Measurements from ENCODE around the gene TLX1.
"Not testable (repeated sequence)": the region's sequence is repeated elsewhere in the genome, so short reads cannot be mapped to it uniquely, and the experiment has no call there.

The TLX1 gene

DNA sequence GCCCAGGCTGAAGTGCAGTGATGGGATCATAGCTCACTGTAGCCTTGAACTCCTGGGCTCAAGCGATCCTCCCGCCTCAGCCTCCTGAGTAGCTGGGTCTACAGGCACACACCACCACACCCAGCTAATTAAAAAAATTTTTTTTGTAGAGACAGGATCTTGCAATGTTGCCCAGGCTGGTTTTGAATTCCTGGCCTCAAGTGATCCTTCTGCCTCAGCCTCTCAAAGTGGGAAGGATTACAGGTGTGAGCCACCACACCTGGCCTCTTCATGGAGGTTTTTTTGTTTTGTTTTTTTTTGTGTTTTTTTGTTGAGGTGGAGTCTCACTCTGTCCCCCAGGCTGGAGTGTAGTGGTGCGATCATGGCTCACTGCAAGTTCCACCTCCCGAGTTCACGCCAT, 23.4 kb downstream of the TLX1 start:
- DNase-seq = not testable (repeated sequence)

DNA sequence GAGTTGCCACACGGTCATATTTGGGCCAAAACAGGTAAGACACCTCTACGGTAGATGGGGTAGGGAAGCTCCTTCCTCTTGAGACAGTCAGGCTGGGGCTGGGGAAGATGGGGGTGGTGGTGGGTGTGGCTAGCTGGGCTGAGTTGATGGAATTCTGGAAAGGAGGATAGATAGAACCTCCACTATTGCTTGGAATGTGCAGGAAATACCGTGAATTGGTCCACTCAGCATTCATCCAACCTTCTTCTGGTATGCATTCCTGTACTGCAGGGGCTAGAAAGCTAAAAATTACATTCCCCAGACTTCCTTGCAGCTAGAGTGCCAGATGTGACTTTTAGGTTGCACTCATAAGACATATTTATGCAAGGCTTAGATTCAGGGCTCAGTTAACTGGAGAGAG, 24.8 kb downstream of the TLX1 start:
- DNase-seq = no peak

DNA sequence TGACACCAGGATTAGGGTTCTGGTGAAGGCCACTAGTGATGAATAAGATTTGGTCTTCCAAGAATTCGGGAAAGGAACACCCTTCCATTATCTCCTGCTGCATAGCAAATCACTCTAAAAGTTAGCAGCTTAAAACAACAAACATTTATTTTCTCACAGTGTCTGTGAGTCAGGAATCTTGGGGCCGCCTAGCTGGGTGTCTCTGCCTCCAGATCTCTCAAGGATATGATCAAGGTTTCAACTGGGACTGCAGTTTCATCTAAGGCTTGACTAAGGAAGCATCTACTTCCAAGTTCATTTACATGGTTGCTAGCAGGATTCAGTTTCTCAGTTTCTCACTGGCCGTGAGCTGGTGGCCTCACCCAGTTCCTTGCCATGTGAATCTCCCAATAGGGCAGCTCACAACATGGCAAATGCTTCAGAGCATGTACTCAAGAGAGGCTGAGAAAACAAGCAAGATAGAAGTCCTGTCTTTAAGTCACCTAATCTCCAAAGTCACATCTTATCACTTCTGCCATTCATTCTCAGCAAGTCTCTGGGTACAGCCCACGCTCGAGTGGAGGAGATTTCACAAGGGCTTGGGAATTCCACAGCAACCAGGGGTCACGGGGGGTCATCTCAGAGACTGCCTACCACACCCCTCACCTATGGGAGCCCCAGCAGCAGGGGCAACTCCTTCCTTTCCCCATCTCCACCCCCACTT, 26.8 kb downstream of the TLX1 start:
- no peak for DNase-seq

DNA sequence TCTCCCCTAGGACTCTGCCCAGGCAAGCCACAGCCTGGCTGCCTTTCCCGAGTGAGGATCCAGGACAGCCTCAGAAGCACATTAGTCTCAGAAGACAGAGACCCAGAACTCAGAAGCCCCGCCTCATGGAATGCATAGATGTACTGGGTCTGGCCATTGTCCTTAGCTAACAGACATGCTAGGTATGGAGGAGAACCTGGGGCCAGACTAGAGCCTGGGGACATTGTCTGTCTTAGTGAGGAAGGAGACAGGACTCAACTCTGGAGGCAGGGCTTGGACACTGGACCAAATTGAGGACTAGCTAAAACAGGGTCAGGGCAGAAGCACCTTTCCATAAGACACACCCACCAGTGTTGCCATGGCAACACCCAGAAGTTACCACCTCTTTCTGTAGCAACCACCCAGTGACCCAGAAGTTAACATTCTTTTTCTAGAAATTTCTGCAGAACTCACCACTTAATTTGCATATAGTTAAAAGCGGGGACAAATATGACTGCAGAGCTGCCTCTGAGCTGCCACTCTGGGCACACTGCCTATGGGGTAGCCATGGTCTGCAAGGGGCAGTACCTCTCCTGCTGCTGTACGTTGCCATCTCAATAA, 27.5 kb downstream of the TLX1 start:
- DNase-seq = no peak

DNA sequence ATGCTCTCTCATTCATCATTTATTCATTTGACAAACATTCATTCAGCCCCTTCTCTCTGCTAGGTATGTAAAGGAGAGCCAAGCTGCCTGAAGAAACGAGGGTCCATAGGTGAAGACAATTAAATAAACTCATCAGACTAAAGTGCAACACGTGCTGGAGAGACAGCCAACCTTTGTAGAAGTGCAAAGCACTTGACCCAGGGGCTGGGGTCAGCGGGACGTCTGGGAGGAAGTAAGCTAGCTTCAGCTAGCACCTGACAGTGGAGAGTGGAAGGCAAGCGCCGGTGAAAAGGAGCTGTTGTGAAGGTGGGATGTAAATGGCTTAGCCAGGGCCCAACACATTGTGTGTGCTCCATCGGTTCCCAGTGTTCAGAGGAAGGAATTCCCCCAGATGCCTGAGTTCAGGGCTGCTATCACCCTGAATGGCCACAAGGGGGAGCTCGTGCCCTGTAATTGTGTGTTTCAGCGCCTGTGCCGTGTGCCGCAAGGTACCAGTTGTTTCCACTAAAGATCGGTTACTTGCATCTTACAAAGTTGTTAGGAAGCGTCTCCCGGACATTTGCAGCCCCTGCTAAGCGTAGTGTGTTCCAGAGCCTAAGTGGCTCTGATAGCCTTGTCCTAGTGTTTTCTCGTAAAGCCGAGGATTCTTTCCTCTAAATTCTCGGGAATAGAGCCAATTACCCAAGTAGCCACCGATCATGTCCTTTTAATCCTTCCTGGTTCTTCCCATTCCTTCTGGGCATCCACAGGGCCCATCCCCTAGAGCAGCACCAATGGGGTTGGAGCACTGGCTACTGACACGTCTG, 30.6 kb downstream of the TLX1 start:
- peak; percentile 79 for DNase-seq

DNA sequence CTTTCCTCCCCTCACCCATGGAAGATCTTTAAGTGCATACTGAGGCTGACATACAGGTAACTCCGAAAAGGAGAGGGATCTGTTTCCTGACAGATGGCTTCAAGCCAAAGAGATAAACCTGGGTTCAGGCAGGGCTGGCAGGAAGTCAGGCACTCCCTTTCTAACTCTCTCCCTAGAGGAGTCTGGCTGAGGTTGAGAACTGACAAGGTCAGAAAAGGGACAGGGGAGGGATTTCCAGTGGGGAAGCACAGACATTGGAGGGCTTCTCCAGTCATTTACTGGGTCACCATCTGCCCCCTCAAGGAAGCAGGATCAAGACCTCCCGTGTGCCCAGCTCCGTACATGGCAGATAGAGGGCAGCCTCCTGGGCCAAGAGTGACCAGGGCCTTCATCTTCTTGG, 31.6 kb downstream of the TLX1 start:
- no peak for DNase-seq

DNA sequence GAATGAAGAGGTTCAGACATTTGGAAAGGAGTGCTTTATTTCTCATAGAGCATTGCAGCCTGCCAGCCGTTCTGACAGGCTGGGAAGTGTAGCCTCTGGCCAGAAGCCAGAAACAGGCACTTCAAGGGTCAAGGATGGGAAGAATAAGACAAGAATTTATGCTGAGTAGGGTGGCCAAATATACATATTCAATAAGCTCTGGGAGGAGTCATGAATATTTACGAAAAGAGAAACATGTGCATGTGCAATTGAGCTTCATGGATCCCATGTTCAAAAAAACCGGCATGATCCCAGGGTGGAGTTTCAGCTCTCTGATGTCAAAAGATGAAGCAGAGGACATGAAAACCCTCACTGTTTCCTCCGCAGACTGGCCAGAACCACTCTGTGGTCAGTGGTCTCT, 32.9 kb downstream of the TLX1 start:
- DNase-seq = no peak

DNA sequence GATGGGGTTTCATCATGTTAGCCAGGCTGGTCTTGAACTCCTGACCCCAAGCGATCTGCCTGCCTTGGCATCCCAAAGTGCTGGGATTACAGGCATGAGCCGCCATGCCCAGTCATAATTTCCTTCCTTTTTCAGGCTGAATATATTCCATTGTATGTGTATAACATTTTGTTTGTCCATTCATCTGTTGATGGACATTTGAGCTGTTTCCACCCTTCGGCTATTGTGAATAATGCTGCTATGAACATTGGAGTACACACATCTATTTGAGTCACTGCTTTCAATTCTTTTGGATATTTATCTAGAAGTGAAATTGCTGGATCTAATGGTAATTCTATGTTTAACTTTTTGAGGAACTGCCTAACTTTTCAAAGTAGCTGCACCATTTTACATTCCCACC, 34.6 kb downstream of the TLX1 start:
- no peak for DNase-seq

DNA sequence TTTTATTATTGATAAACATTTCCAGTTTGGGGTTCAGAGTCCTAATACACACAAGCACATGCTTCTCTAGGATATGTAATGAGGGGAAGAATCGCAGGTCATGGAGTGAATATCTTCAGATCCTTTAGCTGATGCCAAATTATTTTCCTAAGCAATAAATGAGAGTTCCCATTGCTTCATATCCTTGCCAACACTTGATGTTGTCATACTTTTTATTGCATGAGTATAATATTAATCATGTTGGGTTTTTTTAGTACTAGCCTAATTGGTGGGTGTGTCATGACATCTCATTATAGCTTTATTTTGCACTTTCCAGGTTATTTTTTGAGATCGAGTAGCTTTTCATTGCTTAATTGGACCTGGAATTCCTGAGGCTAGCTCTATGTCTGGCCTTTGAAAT, 35.3 kb downstream of the TLX1 start:
- DNase-seq = no peak

DNA sequence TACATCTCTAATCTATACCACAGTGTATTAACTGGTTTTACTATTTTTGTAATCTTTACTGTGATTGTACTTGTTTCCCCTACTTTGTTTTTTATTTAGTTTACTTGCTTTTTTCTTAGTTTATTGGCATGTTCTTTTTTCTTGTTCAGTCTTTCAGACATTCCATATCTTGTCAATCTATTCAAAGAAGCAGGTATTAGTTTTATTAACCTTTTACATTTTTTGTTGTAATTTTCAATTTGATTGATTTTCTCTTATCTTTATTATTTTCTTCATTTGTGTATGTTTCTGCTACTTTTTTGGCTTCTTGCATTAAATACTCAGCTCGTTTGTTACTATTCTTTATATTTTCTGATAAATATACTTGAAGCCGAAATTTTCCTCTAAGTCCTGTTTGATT, 41.6 kb downstream of the TLX1 start:
- DNase-seq = no peak

DNA sequence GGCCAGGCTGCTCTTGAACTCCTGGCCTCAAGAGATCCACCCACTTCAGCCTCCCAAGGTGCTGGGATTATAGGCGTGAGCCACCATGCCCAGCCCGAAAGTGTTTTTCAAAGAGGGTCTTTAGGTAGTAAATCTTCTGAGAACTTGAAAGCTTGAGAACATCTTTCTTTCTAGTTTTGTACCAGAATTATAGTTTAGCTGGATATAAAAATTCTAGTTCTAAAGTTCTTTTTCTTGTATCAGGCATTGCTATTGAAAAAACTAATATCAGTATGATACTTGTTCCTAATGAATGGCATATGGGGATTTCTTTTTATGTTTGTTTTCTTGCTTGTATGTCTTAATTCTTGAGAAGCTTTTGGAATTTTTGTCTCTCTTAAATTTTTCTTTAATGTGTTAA, 43.2 kb downstream of the TLX1 start:
- DNase-seq = no peak

DNA sequence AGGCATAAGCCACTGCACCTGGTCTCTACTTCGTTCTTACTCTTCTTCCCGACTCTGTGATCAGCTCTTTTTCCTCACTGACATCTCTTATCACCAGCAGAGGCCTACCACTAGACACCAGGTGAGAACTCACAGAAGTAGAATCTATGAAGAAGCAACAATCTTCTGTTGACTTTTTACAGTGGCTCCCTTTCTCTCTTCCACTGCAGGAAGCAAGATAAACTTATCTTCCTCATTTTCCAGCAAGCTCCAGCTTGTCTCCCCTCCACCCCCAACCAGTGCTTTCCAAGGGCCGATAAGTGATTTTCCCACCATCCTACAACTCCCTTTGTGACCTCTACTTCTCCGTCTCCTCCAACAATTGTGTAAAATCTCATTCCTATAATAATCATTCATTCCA, 45.5 kb downstream of the TLX1 start:
- no peak for DNase-seq

DNA sequence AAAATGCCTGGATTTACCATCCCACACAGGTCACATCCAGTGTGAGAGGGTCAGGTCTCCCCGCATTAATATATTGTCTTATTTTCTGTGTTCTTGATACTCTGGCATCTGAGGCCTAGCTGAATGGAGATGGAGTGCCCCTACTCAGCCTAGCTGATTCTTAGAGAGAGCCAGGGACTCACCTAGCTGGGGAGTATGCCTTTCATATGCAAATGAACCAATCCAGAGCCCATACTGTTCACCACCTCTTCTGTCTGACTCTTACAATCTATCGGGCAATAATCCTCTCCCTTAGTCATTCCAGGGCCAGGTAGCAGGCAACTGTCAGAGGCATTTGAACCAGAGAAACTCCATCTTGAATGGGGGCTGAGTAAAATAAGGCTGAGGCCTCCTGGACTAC, 51.8 kb downstream of the TLX1 start:
- DNase-seq = no peak

DNA sequence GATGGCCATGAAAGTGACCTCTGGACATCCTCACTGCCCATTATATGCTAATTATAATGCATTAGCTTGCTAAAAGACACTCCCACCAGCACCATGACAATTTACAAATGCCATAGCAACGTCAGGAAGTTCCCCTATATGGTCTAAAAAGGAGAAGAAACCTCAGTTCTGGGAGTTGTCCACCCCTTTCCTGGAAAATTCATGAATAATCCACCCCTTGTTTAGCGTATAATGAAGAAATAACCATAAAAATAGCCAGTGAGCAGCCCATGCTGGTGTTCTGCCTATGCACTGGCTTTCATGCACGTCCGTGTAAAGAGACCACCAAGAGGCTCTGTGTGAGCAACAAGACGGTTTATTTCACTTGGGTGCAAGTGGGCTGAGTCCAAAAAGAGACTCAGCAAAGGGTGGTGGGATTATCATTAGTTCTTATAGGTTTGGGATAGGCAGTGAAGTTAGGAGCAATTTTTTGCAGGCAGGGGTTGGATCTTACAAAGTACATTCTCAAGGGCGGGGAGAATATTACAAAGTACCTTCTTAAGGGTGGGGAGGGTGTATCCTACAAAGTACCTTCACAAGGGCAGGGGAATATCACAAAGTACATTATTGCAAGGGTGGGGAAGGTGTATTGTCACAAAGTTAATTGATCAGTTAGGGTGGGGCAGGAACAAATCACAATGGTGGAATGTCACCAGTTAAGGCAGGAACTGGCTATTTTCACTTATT, 52.5 kb downstream of the TLX1 start:
- no peak for DNase-seq
